B cell (primary cell): Measurements from ENCODE around the gene OR51G1.

Experiments
- EZH2 ChIP-seq: IDR thresholded peaks from 2 replicates; pipeline ENCODE4 v1.6.1; 2012; ENCODE audit warnings: borderline replicate concordance, low read depth, mild to moderate bottlenecking, moderate library complexity, low read length; ENCODE audit not compliant: insufficient read depth, poor library complexity, severe bottlenecking
- TF ChIP-seq, protein P1 (sequence below): fragments of 200-600 bp; IDR thresholded peaks from one replicate; pipeline ENCODE4 v1.8.0; 2022; ENCODE audit warnings: antibody characterized with exemption, mild to moderate bottlenecking

DNA sequence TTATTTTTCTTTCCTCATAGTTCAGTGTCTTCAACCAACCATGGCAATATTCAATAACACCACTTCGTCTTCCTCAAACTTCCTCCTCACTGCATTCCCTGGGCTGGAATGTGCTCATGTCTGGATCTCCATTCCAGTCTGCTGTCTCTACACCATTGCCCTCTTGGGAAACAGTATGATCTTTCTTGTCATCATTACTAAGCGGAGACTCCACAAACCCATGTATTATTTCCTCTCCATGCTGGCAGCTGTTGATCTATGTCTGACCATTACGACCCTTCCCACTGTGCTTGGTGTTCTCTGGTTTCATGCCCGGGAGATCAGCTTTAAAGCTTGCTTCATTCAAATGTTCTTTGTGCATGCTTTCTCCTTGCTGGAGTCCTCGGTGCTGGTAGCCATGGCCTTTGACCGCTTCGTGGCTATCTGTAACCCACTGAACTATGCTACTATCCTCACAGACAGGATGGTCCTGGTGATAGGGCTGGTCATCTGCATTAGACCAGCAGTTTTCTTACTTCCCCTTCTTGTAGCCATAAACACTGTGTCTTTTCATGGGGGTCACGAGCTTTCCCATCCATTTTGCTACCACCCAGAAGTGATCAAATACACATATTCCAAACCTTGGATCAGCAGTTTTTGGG lies 42.2 kb downstream of the OR51G1 start, which contains the start of gene OR51T1:
- TF ChIP-seq, protein P1, sequence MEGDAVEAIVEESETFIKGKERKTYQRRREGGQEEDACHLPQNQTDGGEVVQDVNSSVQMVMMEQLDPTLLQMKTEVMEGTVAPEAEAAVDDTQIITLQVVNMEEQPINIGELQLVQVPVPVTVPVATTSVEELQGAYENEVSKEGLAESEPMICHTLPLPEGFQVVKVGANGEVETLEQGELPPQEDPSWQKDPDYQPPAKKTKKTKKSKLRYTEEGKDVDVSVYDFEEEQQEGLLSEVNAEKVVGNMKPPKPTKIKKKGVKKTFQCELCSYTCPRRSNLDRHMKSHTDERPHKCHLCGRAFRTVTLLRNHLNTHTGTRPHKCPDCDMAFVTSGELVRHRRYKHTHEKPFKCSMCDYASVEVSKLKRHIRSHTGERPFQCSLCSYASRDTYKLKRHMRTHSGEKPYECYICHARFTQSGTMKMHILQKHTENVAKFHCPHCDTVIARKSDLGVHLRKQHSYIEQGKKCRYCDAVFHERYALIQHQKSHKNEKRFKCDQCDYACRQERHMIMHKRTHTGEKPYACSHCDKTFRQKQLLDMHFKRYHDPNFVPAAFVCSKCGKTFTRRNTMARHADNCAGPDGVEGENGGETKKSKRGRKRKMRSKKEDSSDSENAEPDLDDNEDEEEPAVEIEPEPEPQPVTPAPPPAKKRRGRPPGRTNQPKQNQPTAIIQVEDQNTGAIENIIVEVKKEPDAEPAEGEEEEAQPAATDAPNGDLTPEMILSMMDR: no peak
- no peak for TF ChIP-seq EZH2
